Measurements from ENCODE around the gene ZDHHC20.

ZDHHC20 gene, protein sequence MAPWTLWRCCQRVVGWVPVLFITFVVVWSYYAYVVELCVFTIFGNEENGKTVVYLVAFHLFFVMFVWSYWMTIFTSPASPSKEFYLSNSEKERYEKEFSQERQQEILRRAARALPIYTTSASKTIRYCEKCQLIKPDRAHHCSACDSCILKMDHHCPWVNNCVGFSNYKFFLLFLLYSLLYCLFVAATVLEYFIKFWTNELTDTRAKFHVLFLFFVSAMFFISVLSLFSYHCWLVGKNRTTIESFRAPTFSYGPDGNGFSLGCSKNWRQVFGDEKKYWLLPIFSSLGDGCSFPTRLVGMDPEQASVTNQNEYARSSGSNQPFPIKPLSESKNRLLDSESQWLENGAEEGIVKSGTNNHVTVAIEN

GRCh38 chr13:21458813-21459701 is at the start of gene ZDHHC20:
Gene ZDHHC20, minus strand, starts transcription at chr13:21459303. Its CDS starts 132 bp downstream, at chr13:21459171.
- DNase-seq (ENCODE audit: low spot score): peak; percentile 88

GRCh38 chr13:21504379-21504778 is 45.3 kb upstream of the ZDHHC20 start:
- no peak for DNase-seq (ENCODE audit: low spot score)

DNA sequence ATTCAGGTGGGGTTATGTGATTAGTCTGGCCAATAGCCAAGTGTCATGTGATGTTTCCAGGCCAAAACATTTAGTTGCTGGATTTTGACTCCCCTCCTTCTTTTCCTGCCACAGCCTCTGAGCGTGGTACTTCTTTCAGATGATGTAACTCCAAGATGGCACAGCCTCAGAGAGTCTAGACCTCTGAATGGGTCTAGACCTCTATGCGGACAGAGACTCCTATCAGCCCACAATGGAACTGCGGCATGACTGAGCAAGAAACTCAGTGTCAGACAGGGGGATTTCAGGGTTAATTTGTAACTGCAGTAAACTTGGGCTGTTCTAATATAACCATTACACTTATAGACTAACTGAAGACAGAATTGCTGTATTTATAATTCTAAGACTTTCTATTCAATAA is 42.6 kb upstream of the ZDHHC20 start:
- DNase-seq (ENCODE audit: low spot score): peak; percentile 32

DNA sequence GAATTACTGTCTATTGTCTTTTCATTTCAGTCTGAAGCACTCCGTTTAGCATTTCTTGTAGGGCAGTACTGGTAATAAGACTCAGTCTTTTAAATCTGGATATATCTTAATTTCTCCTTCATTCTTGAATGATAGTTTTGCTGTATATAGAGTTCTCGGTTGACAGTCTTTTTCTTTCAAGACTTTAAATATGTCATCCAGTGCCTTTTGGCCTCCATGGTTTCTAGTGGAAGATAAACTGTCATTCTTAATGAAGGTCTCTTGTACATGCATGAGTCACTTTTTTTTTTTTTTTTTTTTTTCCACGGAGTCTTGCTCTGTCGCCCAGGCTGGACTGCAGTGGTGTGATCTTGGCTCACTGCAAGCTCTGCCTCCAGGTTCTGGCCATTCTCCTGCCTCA is 27.2 kb upstream of the ZDHHC20 start:
- peak; percentile 14 for DNase-seq (ENCODE audit: low spot score)

DNA sequence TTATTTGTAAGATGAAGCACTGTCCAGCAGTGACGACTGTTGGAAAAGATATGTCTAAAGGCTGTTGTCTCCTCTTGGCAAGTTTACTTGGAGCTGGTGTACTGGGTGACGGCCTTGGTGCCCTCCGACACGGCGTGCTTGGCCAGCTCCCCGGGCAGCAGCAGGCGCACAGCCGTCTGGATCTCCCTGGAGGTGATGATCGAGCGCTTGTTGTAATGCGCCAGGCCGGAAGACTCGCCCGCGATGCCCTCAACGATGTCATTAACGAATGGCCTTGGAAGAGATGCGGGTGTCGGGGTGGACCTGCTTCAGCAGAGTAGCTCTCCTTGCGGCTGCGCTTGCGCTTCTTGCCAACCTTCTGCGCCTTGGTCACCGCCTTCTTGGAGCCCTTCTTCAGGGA is 24.6 kb upstream of the ZDHHC20 start:
- DNase-seq (ENCODE audit: low spot score): no peak

GRCh38 chr13:21481359-21481758 is 22.3 kb upstream of the ZDHHC20 start:
- peak; percentile 1 for DNase-seq (ENCODE audit: low spot score)

DNA sequence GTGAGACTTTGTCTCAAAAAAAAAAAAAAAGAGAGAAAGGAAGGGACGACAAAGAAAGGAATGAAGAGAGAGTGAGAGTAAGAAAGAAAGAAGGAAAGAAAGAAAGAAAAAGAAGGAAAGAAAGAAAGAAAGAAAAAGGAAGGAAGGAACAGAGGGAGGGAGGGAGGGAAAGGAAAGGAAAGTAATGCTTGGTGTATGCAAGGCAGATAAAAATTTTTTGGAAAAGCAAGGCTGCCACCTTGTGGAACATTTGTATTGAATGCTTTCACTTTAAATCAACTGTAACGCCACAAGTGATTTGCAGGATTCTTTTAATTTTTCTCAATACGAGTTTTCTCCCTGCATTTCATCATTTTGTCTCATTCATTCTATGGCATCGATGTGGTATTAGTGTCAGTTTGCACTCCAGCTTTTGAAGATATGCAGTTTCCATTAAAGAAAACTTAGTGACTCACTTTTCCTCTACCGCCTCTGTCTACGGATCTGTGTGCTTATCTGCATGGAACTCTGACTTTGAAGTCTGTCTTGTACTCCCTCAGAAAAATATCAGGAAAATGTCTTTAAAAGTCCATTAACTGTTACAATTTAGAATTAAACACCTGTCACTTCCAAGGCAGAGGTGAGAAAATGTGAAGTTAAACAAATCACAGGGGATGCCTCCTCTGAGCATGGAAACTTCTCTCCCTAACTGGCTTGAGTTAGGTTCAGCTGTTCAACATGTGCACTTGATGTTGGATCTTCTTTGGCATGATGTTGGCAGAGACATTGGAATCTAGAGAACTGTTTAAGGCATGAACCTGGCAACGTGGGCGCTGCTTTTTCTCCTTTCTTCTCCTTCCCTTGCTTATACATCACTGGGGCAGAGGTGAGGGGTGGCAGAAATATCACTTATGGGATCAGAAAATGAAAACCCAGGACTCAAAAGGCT is 20.0 kb upstream of the ZDHHC20 start:
- DNase-seq (ENCODE audit: low spot score): peak; percentile 73

- DNase-seq (ENCODE audit: low spot score): peak; percentile 83
These were observed 17.9 kb upstream of the ZDHHC20 start for GRCh38 chr13:21476893-21477472.

- no peak for DNase-seq (ENCODE audit: low spot score)
These were observed 16.0 kb upstream of the ZDHHC20 start for GRCh38 chr13:21475115-21475514.

GRCh38 chr13:21470785-21471184 is 11.7 kb upstream of the ZDHHC20 start:
- no peak for DNase-seq (ENCODE audit: low spot score)

DNA sequence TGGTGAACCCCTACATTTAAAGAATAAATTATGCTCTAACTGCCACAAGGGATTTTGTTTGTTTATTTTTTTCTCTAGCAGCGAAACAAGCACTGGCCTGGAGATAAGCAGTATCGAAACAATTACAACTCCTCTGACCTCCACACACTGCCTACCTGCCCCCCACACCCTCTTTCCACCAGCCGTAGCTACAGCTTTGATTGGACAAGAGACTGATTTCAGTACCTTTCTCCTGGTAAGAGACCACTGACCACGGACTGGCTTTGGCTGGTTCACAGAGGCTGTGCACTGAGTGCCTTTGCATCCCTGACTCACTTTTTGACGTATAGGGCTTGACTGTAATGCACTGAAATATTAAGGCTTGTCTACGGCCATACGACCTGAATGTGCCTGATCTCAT is 7.4 kb upstream of the ZDHHC20 start:
- DNase-seq (ENCODE audit: low spot score): no peak

- no peak for DNase-seq (ENCODE audit: low spot score)
These were observed 6.6 kb upstream of the ZDHHC20 start for GRCh38 chr13:21465710-21466160.

DNA sequence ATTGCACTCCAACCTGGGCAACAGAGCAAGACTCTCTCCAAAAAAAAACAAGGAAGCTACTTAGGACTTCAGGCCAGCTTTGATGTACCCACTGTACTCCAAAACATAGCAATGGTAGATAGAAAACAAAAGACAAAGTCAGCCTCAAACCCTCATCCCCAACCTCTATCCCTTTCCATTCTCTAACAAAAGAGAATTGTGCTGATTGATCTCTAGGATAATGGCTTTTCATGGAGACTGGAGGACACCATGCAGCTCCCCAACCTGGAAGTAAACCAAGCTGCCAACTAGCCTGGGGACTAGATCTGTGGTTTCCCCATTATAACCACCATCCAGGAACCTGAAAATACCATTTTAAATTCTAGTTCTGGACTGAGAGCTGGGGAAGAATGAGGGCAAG is 4.3 kb upstream of the ZDHHC20 start:
- DNase-seq (ENCODE audit: low spot score): no peak

DNA sequence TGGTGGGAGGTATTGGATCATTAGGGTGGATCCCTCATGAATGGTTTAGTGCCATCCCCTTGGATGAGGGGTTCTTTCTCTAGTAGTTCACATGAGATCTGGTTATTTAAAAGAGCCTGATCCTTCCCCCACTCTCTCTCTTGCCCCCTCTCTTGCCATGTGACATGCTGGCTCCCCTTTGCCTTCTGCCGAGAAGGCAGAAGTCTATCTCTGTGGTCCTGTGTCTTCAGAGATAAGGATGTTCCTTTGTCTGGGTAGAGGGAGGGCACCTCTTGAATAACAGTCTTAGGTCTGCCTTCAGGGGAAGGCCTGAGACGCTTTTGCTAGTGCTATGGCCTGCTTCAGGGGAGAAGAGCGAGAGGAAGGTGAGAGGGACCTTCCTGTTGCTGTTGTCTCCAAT is 2.0 kb upstream of the ZDHHC20 start:
- no peak for DNase-seq (ENCODE audit: low spot score)

DNA sequence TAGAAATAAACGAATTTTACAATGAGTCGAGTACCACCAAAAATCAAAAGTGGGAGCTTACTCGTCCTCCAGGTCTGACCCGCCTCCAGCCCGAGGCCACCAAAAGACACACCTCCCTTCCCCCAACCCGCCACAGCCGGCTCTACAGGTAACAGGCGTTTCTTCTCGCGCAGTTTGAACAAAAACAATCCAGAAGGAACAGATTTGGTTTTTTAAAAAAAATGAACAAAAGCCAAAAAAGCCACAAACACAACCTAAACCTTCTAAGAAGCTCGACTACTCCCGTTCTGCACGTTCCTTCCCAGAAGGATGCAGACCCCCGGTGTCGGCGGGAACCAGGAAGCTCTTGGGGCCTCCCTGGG is 671 bp downstream of the ZDHHC20 start:
- peak; percentile 51 for DNase-seq (ENCODE audit: low spot score)

DNA sequence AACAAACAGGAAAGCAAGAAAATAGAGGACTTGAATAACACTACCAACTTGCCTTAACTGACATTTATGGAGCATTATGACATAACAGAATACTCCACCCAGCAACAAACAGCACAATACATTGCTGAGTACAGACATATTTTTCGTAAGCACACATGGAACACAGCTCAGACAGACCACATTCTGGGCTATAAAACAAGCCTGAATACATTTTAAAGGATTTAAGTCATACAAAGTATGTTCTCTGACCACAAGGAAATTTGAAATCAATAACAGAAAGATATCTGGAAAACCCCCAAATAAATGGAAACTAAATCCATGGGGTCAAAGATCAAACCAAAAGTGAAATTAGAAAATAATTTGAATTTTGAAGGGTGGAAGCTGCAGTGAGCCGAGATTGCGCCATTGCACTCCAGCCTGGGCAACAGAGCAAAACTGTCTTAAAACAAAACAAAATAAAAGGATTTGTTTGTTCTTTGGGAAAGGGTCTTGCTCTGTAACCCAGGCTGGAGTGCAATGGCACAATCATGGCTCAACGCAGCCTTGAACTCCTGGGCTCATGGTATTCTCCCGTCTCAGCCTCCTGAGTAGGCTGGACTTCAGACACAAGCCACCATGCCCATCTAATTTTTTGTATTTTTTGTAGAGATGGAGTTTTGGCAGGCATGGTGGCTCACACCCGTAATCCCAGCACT is 5.6 kb downstream of the ZDHHC20 start:
- no peak for DNase-seq (ENCODE audit: low spot score)

DNA sequence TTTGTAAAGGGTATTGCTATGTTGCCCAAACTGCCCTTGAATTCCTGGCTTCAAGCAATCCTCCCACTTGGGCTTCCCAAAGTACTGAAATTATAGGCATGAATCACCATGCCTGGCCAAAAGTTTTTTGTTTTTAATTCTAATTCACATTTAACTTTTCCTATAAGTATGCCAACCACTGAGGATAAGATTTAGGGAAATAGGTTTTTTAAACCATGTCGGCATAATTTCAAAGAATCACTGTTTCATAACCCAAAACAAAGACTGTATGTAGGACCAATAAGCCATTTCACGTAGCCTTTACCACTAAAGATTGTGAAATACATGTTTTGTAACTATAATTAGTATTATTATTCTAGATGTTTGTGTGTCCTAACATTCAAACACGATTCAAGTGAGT is 8.2 kb downstream of the ZDHHC20 start:
- DNase-seq (ENCODE audit: low spot score): no peak

- DNase-seq (ENCODE audit: low spot score): no peak
These were observed 12.4 kb downstream of the ZDHHC20 start for GRCh38 chr13:21446656-21447055.

GRCh38 chr13:21445759-21446158 is 13.3 kb downstream of the ZDHHC20 start:
- DNase-seq (ENCODE audit: low spot score): peak; percentile 71

- no peak for DNase-seq (ENCODE audit: low spot score)
These were observed 15.9 kb downstream of the ZDHHC20 start for GRCh38 chr13:21443171-21443570.

- DNase-seq (ENCODE audit: low spot score): peak; percentile 11
These were observed 22.5 kb downstream of the ZDHHC20 start for GRCh38 chr13:21436582-21436981.

Measured in kidney tubule cell (primary cell).